ENCODE data around the gene TCN2.

- TF ChIP-seq POLR2A (IDR thresholded peaks at IDR 0.05) (no peak), EP300 (IDR thresholded peaks at IDR 0.05) (no peak)
- TF ChIP-seq, protein P1, sequence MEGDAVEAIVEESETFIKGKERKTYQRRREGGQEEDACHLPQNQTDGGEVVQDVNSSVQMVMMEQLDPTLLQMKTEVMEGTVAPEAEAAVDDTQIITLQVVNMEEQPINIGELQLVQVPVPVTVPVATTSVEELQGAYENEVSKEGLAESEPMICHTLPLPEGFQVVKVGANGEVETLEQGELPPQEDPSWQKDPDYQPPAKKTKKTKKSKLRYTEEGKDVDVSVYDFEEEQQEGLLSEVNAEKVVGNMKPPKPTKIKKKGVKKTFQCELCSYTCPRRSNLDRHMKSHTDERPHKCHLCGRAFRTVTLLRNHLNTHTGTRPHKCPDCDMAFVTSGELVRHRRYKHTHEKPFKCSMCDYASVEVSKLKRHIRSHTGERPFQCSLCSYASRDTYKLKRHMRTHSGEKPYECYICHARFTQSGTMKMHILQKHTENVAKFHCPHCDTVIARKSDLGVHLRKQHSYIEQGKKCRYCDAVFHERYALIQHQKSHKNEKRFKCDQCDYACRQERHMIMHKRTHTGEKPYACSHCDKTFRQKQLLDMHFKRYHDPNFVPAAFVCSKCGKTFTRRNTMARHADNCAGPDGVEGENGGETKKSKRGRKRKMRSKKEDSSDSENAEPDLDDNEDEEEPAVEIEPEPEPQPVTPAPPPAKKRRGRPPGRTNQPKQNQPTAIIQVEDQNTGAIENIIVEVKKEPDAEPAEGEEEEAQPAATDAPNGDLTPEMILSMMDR (IDR thresholded peaks at IDR 0.05), result no peak
These were observed 5.8 kb downstream of the TCN2 start for GRCh38 chr22:30612789-30613188.

Measured in tibial nerve (tissue), 4 donors.